Activated CD8-positive, alpha-beta memory T cell treated with anti-CD3 and anti-CD28 coated beads for 48 hours (primary cell): ENCODE data around the gene GNAO1.
"Not testable (repeated sequence)": the region's sequence is repeated elsewhere in the genome, so short reads cannot be mapped to it uniquely, and the experiment has no call there.

Experiments
- DNase-seq, 3 experiments: peaks; one replicate each; pipeline ENCODE4 v3.0.0-alpha.2; 2020; ENCODE audit warnings: low read depth in 2 of 3, low spot score in 2 of 3

Gene GNAO1

DNA sequence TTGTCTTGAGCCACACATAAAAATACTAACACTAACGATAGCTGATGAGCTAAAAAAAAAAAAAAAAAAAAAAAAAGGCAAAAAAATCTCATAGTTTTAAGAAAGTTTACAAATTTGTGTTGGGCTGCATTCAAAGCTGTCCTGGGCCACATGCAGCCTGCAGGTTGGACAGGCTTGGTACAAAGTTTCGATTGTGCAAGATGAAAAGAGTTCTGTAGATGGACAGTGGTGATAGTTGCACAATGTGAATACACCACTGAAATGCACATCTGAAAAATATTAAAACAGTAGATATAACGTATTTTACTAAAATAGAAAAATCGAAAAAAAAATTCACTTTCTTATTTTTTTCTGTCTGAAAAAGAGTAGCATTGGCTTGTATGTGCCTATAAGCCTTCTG is 191.2 kb downstream of the GNAO1 start:
- no peak for DNase-seq

DNA sequence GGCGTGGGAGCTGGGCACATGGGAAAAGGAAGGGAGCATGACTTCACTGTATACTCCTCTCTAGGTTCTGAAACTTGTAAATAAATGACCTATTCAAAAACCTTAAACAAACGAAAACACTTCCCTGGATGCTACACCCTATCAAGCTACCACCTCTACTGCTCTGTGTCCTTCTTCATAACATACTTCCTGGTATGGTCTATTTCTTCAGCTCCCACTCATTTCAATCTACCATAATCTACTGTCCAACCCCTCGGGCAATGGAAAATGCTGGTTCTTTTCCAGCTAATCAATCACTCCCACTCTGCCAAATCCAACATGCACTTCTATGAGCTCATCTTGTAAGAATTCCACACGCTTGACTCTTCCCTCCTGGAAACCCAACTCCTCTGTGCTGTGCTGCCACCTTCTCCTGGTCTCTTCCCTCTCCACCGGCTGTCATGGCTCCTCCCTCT is 191.6 kb downstream of the GNAO1 start:
- DNase-seq, result no peak

- DNase-seq, result no peak
These were observed 192.9 kb downstream of the GNAO1 start for GRCh38 chr16:56384074-56384721.

- DNase-seq, result no peak
These were observed 196.1 kb downstream of the GNAO1 start for GRCh38 chr16:56387396-56387795.

GRCh38 chr16:56388209-56388608 is 196.9 kb downstream of the GNAO1 start:
- DNase-seq, result no peak

DNA sequence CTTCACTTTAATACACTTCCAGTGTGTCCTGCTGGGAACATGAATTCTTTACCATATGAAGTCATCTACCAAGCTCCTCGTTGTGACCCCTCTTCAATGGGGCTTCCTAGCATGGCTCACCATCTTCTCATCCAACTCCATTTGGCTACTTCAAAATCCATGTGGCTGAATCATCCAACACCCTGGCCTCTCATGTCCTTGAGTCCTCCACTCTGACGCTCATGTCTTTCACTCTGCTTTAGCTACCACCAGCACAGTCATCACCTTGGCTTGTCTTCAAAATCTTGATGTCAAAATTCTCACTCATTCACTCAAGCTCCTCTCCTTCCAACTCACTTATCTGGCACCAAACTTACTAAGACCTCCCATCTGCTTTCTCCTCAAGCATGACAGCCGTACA is 198.3 kb downstream of the GNAO1 start:
- no peak for DNase-seq

DNA sequence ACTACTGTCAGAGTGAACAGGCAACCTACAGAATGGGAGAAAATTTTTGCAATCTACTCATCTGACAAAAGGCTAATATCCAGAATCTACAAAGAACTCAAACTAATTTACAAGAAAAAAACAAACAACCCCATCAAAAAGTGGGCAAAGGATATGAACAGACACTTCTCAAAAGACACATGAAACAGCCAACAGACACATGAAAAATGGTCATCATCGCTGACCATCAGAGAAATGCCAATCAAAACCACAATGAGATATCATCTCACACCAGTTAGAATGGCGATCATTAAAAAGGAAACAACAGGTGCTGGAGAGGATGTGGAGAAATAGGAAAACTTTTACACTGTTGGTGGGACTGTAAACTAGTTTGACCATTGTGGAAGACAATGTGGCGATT is 205.4 kb downstream of the GNAO1 start:
- not testable (repeated sequence) for DNase-seq

DNA sequence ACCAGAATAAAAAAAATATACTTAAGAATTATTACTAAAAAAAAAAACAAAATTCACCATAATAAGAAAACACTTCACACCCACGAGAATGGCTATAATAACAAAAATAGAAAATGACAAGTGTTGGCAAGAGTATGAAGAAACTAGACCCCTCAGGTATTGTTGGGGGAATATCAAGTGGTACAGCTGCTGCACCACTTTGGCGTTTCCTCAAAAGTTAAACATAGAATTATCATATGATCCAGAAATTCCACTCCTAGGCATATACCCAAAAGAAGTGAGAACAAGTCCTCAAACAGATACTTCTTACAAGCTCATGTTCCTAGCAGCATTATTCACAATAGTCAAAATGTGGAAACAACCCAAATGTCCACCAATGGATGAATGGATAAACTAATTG is 207.8 kb downstream of the GNAO1 start:
- DNase-seq, result no peak

DNA sequence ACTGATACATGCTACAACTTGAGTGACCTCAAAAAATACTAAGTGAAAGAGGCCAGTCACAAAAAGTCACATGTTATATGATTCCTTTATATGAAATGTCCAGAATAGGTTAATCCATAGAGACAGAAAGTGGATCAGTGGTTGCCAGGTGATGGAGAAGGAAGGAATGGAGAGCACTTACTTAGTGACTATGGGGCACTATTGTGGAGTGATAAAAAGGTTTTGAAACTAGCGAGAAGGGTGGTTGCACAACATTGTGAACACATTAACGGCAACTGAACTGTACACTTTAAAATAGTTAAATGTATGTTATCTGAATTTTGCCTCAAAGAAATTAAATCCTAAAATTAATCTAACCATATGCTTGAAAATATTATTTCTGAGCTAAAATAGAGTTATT is 208.2 kb downstream of the GNAO1 start:
- no peak for DNase-seq

GRCh38 chr16:56400458-56400857 is 209.2 kb downstream of the GNAO1 start:
- no peak for DNase-seq

- no peak for DNase-seq
These were observed 210.2 kb downstream of the GNAO1 start for GRCh38 chr16:56401482-56401881.

DNA sequence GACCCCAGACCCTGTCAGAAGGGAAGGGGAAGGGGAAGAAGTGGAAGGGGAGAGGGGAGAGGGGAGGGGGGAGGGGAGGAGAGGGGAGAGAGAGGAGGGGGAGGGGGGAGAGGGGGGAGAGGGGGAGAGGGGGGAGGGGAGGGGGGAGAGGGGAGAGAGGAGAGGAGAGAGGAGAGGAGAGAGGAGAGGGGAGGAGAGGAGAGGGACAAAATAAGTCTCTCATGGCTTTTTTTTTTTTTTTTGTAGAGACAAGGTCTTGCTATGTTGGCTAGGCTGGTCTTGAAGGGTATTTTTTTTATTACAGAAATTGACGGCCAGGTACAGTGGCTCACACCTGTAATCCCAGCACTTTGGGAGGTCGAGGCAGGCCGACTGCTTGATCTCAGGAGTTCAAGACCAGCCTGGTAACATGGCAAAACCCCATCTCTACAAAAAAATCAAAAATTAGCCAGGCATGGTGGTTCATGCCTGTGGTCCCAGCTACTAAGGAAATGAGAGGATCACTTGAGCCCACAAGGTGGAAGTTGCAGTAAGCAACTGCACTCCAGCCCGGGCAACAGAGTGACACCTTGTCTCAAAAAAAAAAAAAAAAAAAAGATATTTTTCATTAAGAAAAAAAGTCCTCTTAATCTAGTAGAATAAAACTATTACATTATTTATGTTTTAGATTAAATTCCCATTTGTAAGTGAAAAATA is 214.8 kb downstream of the GNAO1 start:
- no peak for DNase-seq
